GM12801 (cell line): ENCODE data around the gene SCGB1D1.

Experiments used
- CTCF ChIP-seq: IDR thresholded peaks from one replicate; pipeline ENCODE4 v1.5.1; 2011; ENCODE audit warnings: control low read depth; ENCODE audit not compliant: insufficient read length; ENCODE audit errors: extremely low read depth

The SCGB1D1 gene

GRCh38 chr11:62195945-62196344, 5.9 kb downstream of the SCGB1D1 start:
- no peak for TF ChIP-seq CTCF

GRCh38 chr11:62201376-62201775, 11.4 kb downstream of the SCGB1D1 start:
- no peak for TF ChIP-seq CTCF

- TF ChIP-seq CTCF: no peak
Measured at GRCh38 chr11:62202910-62203309, 12.9 kb downstream of the SCGB1D1 start.

- TF ChIP-seq CTCF: no peak
Measured at GRCh38 chr11:62204430-62204829, 14.4 kb downstream of the SCGB1D1 start.

- no peak for TF ChIP-seq CTCF
Measured at GRCh38 chr11:62205441-62205840, 15.4 kb downstream of the SCGB1D1 start.

GRCh38 chr11:62208785-62209144, 18.7 kb downstream of the SCGB1D1 start:
- TF ChIP-seq CTCF: no peak

- TF ChIP-seq CTCF: no peak
Measured at GRCh38 chr11:62217191-62217748, 27.3 kb downstream of the SCGB1D1 start.

- TF ChIP-seq CTCF: no peak
Measured at GRCh38 chr11:62221498-62221897, 31.5 kb downstream of the SCGB1D1 start.
